OCI-LY7 (cell line): ENCODE measurements around the gene PPARG. TPM values are rescaled to one million over a fixed set of nuclear protein-coding genes. Genes with fewer than 3 reads are reported as not detected.

Experiments
- small RNA-seq: library from RNA; depleted of rRNA; stranded (forward); fragments of <200 nt; gene quantifications from one replicate; pipeline ENCODE3, GENCODE V24; 2014
- total RNA-seq, 2 experiments: library from RNA; depleted of rRNA in 1 of 2; stranded (reverse); fragments of >200 nt in 1 of 2; shearing (Covaris generic) in 1 of 2; gene quantifications; 2 replicates each; pipeline ENCODE4 v1.2.3, GENCODE V29; 2014 to 2022

Gene PPARG
- total RNA-seq, 2 experiments from 2014 or later: not detected

Small RNA genes within 50 kb of the gene (small RNA-seq; reads per million reads assigned to genes)
- not detected for gene AC091492.1

Other genes with a start within 250 kb of the PPARG start
- not detected in 2 replicates for gene TIMP4, start 130.2 kb upstream of the PPARG start, total RNA-seq (2014; rRNA removed; shearing (Covaris generic))
- gene TIMP4, start 130.2 kb upstream of the PPARG start, total RNA-seq (2022): not detected in 2 replicates
- gene TSEN2, start 195.4 kb downstream of the PPARG start, total RNA-seq (2014; rRNA removed; shearing (Covaris generic)): 33.2 and 40.7 TPM in 2 replicates
- gene TSEN2, start 195.4 kb downstream of the PPARG start, total RNA-seq (2022): 30.7 and 41.4 TPM in 2 replicates